KOPT-K1 (cell line): ENCODE results near the gene FGD4.

Source experiments
- H3K27ac ChIP-seq: fragments of 200-600 bp; sonication (generic); 2 replicates; pipeline ENCODE4 v1.5.1; 2016; ENCODE audit warnings: antibody characterized with exemption, mild to moderate bottlenecking, low read depth, low read length; ENCODE audit not compliant: poor library complexity, severe bottlenecking
- H3K36me3 ChIP-seq: fragments of 200-600 bp; sonication (generic); 2 replicates; pipeline ENCODE4 v1.5.1; 2017; ENCODE audit warnings: antibody characterized with exemption, mild to moderate bottlenecking, low read length, moderate library complexity; ENCODE audit not compliant: insufficient read depth
- H3K9me3 ChIP-seq: fragments of 200-600 bp; sonication (generic); 2 replicates; pipeline ENCODE4 v1.5.1; 2017; ENCODE audit warnings: antibody characterized with exemption, low read length, mild to moderate bottlenecking; ENCODE audit not compliant: insufficient read depth, poor library complexity, severe bottlenecking

The FGD4 gene

GRCh38 chr12:32457251-32458025, 58.1 kb downstream of the FGD4 start:
- Histone ChIP-seq H3K9me3 (no peaks in the 10 kb centered on the region), H3K36me3 (no peaks in the 10 kb centered on the region), H3K27ac (no peak overlapping the region)

GRCh38 chr12:32460638-32461037, 61.3 kb downstream of the FGD4 start:
- Histone ChIP-seq H3K36me3 (no peaks in the 10 kb centered on the region), H3K27ac (no peak overlapping the region), H3K9me3 (no peaks in the 10 kb centered on the region)

- no peaks in the 10 kb centered on the region for H3K9me3 ChIP-seq
- no peak overlapping the region for H3K27ac ChIP-seq
- no peaks in the 10 kb centered on the region for H3K36me3 ChIP-seq
Measured at GRCh38 chr12:32462908-32463307, 63.5 kb downstream of the FGD4 start.

GRCh38 chr12:32466187-32466586, 66.8 kb downstream of the FGD4 start:
- Histone ChIP-seq H3K9me3 (no peaks in the 10 kb centered on the region), H3K27ac (no peak overlapping the region), H3K36me3 (no peaks in the 10 kb centered on the region)

- Histone ChIP-seq H3K9me3 (no peaks in the 10 kb centered on the region), H3K36me3 (no peaks in the 10 kb centered on the region), H3K27ac (no peak overlapping the region)
Measured at GRCh38 chr12:32466986-32467711, 67.8 kb downstream of the FGD4 start.

GRCh38 chr12:32467959-32468863, 68.9 kb downstream of the FGD4 start:
- Histone ChIP-seq H3K9me3 (no peaks in the 10 kb centered on the region), H3K27ac (no peak overlapping the region), H3K36me3 (no peaks in the 10 kb centered on the region)

- Histone ChIP-seq H3K36me3 (no peaks in the 10 kb centered on the region), H3K27ac (no peak overlapping the region), H3K9me3 (no peaks in the 10 kb centered on the region)
Measured at GRCh38 chr12:32470936-32471470, 71.6 kb downstream of the FGD4 start.

GRCh38 chr12:32471591-32472001, 72.2 kb downstream of the FGD4 start:
- Histone ChIP-seq H3K9me3 (no peaks in the 10 kb centered on the region), H3K36me3 (no peaks in the 10 kb centered on the region), H3K27ac (no peak overlapping the region)

- Histone ChIP-seq H3K36me3 (no peaks in the 10 kb centered on the region), H3K27ac (no peak overlapping the region), H3K9me3 (no peaks in the 10 kb centered on the region)
Measured at GRCh38 chr12:32475724-32476123, 76.4 kb downstream of the FGD4 start.

- H3K36me3 ChIP-seq: no peaks in the 10 kb centered on the region
- H3K9me3 ChIP-seq: no peaks in the 10 kb centered on the region
- no peak overlapping the region for H3K27ac ChIP-seq
Measured at GRCh38 chr12:32476446-32476845, 77.1 kb downstream of the FGD4 start.

- no peaks in the 10 kb centered on the region for H3K36me3 ChIP-seq
- H3K27ac ChIP-seq: no peak overlapping the region
- no peaks in the 10 kb centered on the region for H3K9me3 ChIP-seq
Measured at GRCh38 chr12:32477714-32478113, 78.4 kb downstream of the FGD4 start.

- Histone ChIP-seq H3K36me3 (no peaks in the 10 kb centered on the region), H3K9me3 (no peaks in the 10 kb centered on the region), H3K27ac (no peak overlapping the region)
Measured at GRCh38 chr12:32478166-32478565, 78.8 kb downstream of the FGD4 start.

GRCh38 chr12:32478858-32479725, 79.7 kb downstream of the FGD4 start:
- no peaks in the 10 kb centered on the region for H3K36me3 ChIP-seq
- H3K9me3 ChIP-seq: no peaks in the 10 kb centered on the region
- H3K27ac ChIP-seq: no peak overlapping the region

- Histone ChIP-seq H3K36me3 (no peaks in the 10 kb centered on the region), H3K27ac (no peak overlapping the region), H3K9me3 (no peaks in the 10 kb centered on the region)
Measured at GRCh38 chr12:32482226-32482625, 82.9 kb downstream of the FGD4 start.
